Measurements from ENCODE around the gene EML3. TPM values are rescaled to one million over a fixed set of nuclear protein-coding genes. Genes with fewer than 3 reads are reported as not detected.
"Not testable (repeated sequence)": the region's sequence is repeated elsewhere in the genome, so short reads cannot be mapped to it uniquely, and the experiment has no call there.

EML3 gene, protein sequence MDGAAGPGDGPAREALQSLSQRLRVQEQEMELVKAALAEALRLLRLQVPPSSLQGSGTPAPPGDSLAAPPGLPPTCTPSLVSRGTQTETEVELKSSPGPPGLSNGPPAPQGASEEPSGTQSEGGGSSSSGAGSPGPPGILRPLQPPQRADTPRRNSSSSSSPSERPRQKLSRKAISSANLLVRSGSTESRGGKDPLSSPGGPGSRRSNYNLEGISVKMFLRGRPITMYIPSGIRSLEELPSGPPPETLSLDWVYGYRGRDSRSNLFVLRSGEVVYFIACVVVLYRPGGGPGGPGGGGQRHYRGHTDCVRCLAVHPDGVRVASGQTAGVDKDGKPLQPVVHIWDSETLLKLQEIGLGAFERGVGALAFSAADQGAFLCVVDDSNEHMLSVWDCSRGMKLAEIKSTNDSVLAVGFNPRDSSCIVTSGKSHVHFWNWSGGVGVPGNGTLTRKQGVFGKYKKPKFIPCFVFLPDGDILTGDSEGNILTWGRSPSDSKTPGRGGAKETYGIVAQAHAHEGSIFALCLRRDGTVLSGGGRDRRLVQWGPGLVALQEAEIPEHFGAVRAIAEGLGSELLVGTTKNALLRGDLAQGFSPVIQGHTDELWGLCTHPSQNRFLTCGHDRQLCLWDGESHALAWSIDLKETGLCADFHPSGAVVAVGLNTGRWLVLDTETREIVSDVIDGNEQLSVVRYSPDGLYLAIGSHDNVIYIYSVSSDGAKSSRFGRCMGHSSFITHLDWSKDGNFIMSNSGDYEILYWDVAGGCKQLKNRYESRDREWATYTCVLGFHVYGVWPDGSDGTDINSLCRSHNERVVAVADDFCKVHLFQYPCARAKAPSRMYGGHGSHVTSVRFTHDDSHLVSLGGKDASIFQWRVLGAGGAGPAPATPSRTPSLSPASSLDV
- total RNA-seq, result 10 to 100 TPM; 37.5 to 58.7 TPM

DNA sequence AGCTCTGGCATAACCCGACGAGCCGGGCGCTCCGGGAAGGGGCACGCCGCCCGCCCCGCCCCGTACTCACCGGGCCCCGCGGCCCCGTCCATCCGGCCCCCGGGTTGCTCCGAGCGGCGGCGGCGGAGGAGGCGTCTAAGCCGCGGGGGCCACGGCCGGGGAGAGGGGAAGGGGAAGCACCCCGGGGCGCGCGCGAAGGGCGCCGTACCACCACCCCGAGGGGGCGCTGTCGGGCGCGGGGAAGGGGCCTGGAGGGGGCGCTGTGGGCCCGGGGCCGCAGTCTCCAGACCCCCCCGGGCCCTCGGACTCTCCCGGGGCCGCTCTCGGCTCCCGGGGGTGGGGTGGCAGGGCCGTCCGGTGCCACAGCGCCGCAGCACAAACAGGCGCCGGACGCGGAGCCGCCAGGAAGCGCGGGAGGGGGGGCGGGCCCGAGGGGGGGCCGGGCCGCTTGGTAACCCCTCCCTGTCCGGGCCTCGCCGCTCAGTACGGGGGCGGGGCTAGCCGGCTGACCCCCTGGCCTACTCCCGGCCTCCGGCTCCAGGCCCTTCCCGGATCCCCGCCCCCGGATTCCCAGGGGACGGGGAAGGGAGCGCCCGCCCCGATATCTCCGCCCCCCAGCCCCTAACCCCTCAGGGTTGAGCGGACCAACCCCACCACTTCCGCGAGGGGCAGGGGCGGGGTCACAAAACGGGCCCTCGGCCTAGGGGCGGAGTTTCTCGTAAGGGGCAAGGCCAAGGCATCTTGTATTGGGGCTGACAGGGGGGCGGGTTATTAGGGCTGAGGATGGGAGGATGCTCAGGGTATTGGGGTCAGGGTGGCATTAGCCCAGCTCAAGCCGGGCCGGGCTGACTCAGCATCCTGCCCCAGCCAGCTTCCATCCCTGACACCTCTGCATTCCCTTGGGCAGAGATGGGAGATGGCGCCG, at the start of gene EML3, which contains the start of gene ROM1:
Gene EML3, minus strand, starts transcription at position 410 of the 925 bp plus-strand sequence. Its CDS starts 318 bp downstream, at position 92.
Gene ROM1, plus strand, starts transcription at position 892 of the 925 bp plus-strand sequence. Its CDS starts 25 bp downstream, at position 917.
- DNase-seq, result peak; percentile 92
- Histone ChIP-seq H3K9me3 (no peaks in the 10 kb centered on the region), H3K4me3 (peak within 1 kb of the TSS; percentile 80), H3K9ac (ENCODE audit: low read depth in 2 of 2, low read length in 2 of 2) (peak within 1 kb of the TSS; percentile 80 to 85), H3K27ac (peak within 1 kb of the TSS; percentile 97), H3K27me3 (no peaks in the 10 kb centered on the region), H3K36me3 (no peaks in the 10 kb centered on the region), H3K4me1 (peaks cover 6% of the 10 kb centered on the region)
- intact Hi-C loops (cut with DNase I), result no loop called here
- TF ChIP-seq, protein P1, sequence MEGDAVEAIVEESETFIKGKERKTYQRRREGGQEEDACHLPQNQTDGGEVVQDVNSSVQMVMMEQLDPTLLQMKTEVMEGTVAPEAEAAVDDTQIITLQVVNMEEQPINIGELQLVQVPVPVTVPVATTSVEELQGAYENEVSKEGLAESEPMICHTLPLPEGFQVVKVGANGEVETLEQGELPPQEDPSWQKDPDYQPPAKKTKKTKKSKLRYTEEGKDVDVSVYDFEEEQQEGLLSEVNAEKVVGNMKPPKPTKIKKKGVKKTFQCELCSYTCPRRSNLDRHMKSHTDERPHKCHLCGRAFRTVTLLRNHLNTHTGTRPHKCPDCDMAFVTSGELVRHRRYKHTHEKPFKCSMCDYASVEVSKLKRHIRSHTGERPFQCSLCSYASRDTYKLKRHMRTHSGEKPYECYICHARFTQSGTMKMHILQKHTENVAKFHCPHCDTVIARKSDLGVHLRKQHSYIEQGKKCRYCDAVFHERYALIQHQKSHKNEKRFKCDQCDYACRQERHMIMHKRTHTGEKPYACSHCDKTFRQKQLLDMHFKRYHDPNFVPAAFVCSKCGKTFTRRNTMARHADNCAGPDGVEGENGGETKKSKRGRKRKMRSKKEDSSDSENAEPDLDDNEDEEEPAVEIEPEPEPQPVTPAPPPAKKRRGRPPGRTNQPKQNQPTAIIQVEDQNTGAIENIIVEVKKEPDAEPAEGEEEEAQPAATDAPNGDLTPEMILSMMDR (IDR thresholded peaks at IDR 0.05), result peak; percentile 95

DNA sequence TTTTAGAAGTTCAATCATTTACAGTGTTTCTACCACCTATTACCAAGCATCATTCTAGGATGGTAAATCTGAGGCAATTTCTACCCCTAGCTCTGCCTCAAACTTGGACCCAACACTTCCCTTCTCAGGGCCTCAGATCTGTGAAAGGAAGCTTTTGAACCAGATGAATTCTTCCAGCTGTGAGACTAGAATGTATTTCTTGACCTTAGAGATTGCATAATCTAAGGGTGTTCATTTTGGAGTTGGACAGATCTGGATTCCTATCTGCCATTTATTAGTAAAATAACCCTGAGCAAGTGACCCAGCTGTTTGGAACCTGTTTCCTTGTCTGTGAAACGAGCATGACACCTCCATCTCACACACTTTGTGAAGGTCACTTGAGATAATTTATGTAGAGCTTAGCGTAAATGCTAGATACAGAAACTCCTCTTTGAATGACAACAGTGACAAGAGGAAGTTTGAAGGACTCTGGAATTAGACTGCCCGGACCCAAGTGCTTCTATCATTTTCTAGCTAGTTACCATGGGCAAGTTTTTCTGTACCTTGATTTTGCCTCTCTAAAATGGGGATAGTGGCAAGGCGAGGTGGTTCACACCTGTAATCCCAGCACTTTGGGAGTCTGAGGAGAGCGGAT, 44.3 kb upstream of the EML3 start:
- no peak overlapping the region for H3K4me3 ChIP-seq
- intact Hi-C loops (cut with DNase I), result no loop called here
- TF ChIP-seq, protein P1 (IDR thresholded peaks at IDR 0.05), result no peak
- no peaks in the 10 kb centered on the region for H3K27me3 ChIP-seq
- no peaks in the 10 kb centered on the region for H3K36me3 ChIP-seq
- H3K9ac ChIP-seq (ENCODE audit: low read depth in 2 of 2, low read length in 2 of 2), result no peak overlapping the region
- H3K4me1 ChIP-seq, result peaks cover 6% of the 10 kb centered on the region
- no peak overlapping the region for H3K27ac ChIP-seq
- no peak for DNase-seq
- H3K9me3 ChIP-seq, result no peaks in the 10 kb centered on the region

DNA sequence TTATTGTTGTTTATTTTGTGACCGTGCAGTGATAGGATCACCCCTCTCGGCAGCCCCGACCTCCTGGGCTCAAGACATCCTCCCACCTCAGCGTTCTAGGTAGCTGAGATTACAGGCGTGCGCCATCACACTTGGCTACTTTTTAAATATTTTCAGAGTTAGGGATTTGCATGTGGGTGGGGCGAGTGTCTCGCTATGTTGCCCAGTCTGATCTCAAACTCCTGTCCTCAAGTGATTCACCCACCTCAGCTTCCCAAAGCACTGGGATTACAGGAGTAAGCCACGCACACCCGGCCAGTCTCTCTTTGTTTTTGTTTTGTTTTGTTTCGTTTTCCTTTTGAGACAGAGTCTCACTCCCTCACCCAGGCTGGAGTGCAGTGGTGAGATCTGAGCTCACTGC, 41.7 kb upstream of the EML3 start:
- no peak for DNase-seq
- Histone ChIP-seq H3K9me3 (no peaks in the 10 kb centered on the region), H3K9ac (ENCODE audit: low read depth in 2 of 2, low read length in 2 of 2) (no peak overlapping the region), H3K27ac (no peak overlapping the region), H3K4me3 (no peak overlapping the region), H3K36me3 (no peaks in the 10 kb centered on the region), H3K27me3 (no peaks in the 10 kb centered on the region), H3K4me1 (peaks cover 9% of the 10 kb centered on the region)
- TF ChIP-seq, protein P1 (IDR thresholded peaks at IDR 0.05), result no peak
- intact Hi-C loops (cut with DNase I), result no loop called here

DNA sequence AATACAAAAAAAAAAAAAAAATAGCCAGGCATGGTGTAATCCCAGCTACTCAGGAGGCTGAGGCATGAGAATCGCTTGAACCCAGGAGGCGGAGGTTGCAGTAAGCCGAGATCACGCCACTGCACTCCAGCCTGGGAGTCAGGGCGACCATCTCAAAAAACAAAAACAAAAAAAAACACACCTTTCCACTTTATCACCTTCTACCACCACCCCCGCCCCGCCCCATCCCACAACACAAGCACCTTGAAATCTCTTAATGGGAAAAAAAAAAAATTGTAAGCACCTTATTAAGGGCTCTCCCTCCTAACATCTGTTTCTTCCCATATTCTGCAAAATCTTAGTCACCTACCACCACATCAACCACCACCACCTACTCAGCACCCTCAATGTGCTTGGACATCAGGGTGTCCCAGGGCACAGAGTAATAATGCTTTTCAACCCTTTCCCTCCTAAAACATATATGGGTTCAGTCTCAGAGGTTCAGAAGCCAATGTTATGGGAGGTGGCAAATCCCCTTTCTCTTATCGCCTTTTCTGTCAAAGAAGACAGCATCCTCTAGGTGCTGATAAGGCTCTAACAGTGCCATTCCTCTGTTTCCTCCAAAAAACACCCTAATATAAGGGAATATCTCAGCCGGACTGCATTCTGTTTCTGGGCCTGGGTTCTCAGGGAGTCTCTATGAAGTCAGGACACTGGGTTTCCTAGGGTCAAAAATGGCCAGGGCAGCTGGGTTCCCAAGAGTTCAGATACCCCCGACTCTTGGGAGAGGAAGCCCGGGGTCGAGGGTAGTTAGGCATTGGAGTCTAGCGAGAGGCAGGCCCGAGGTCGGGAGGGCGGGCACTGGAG, 39.8 kb upstream of the EML3 start:
- Histone ChIP-seq H3K27ac (peak overlapping the region; percentile 92), H3K9ac (ENCODE audit: low read depth in 2 of 2, low read length in 2 of 2) (peak overlapping the region; percentile 94 to 98), H3K4me3 (peak overlapping the region; percentile 96), H3K27me3 (no peaks in the 10 kb centered on the region), H3K36me3 (no peaks in the 10 kb centered on the region), H3K9me3 (no peaks in the 10 kb centered on the region), H3K4me1 (peaks cover 9% of the 10 kb centered on the region)
- no peak for DNase-seq
- TF ChIP-seq, protein P1 (IDR thresholded peaks at IDR 0.05), result no peak
- intact Hi-C loops (cut with DNase I), result no loop called here

DNA sequence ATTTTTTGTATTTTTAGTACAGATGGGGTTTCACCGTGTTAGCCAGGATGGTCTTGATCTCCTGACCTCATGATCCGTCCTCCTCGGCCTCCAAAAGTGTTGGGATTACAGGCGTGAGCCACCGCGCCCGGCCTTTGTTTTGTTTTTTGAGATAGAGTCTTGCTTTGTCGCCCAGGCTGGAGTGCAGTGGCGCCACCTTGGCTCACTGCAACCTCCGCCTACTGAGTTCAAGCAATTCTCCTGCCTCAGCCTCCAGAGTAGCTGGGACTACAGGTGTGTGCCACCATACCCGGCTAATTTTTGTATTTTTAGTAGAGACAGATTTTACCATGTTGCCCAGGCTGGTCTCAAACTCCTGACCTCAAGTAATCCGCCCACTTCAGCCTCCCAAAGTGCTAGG, 37.7 kb upstream of the EML3 start:
- H3K9ac ChIP-seq (ENCODE audit: low read depth in 2 of 2, low read length in 2 of 2); H3K27ac ChIP-seq; H3K4me3 ChIP-seq; intact Hi-C loops (cut with DNase I); H3K27me3 ChIP-seq; H3K9me3 ChIP-seq; DNase-seq; H3K36me3 ChIP-seq: not testable (repeated sequence)
- H3K4me1 ChIP-seq, result peaks cover 16% of the 10 kb centered on the region
